CD4-positive, alpha-beta T cell treated with Interferon gamma for 1 hour (primary cell): ENCODE measurements around the gene BZW2.

Experiments used
- DNase-seq: peaks from one replicate; pipeline ENCODE4 v3.0.0-alpha.2; 2020

The BZW2 gene

DNA sequence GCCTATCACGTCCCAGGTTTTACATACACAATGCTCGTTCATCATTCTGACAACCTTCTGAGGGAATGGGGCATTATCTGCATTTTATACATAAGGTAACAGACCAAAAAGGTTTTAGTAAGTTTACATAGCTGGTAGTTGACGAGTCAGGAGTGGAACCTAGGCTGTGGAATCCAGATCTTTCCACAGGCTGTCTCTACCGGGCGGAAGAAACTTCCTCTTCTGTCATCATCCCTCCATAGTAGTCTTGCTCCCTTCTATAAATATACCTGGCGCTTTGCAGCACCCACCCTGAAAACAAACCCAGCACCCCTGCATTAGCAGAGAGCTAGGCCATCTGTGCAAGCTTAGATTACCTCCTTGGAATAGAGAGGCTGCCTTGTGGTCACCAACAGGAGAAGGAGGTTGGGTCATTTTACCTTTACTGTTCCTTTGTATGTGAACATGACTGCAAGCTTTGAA lies 108.9 kb downstream of the BZW2 start:
- DNase-seq = no peak

DNA sequence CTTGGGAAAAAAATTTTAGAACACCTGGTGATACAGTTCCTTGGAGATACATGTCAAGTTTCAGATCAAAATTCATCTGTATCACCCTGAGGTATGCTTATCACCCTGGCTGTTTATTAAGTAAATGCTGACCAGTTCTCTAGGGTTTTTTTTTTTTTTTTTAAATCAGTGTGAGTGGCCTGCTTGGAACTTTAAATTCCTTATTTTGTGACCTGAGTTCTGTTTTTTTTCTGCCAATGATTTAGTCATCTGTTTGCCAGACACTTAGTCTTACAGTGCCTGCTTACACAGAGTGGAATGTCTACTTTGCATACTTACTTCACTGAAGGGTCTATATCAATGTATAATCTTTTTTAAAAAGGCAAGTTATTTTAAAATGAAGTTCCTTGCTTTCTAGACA lies 109.4 kb downstream of the BZW2 start:
- no peak for DNase-seq
